RCC 7860 (cell line): ENCODE results near the gene PHOX2B.
"Not testable (repeated sequence)": the region's sequence is repeated elsewhere in the genome, so short reads cannot be mapped to it uniquely, and the experiment has no call there.

Source experiments
- DNase-seq: peaks from one replicate; pipeline ENCODE4 v3.0.0-alpha.2; 2015; ENCODE audit warnings: low spot score
- FAIRE-seq: peaks from 2 replicates; lab custom pipeline; 2012; peaks lifted over from hg19 to GRCh38; lab: Jason Lieb, UNC

Gene PHOX2B

DNA sequence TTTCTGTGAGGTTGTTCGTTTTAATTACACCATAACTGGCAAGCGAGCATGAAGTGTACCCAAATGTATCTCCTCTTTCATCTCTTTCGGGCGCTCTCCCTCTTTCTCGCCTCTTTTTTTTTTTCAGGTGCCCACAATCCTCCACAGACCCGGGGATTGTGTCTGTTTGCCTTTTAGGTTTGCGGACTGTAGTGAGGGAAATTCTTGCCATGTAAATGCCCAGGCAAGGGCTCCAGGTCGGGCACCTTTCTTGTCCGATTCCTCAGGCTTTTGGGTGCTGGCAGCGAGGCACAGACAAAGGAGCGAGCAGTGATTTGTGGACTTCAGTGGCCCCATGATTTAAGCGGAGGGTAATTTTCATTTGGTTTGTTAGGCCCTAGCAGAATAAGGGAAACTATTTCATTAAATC lies 1.1 kb upstream of the PHOX2B start:
- no peak for DNase-seq
- no peak for FAIRE-seq

DNA sequence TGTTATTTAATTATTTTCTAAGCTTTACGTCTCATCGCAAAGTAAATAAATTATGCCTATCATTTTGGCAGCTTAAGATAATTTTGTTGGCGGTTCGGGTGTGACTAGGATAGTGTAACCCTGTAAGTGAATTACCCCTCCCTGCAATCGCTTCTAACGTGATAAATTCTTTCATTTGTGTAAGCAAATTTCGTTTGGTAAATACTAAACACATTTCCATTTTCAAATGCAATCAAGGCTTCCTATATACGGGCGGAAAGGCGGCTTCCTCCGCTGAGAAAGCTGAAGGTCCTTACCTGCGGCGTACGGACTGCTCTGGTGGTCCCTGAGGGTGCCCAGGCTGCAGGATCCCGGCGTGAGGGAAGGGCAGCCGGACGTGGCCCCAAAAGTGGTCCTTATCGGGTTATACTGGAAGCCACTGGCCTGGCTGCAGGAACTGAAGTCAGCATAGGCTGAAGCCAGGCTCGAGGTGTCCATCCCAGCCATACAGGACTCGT lies 403 bp downstream of the PHOX2B start:
- DNase-seq (no peak), FAIRE-seq (no peak)

DNA sequence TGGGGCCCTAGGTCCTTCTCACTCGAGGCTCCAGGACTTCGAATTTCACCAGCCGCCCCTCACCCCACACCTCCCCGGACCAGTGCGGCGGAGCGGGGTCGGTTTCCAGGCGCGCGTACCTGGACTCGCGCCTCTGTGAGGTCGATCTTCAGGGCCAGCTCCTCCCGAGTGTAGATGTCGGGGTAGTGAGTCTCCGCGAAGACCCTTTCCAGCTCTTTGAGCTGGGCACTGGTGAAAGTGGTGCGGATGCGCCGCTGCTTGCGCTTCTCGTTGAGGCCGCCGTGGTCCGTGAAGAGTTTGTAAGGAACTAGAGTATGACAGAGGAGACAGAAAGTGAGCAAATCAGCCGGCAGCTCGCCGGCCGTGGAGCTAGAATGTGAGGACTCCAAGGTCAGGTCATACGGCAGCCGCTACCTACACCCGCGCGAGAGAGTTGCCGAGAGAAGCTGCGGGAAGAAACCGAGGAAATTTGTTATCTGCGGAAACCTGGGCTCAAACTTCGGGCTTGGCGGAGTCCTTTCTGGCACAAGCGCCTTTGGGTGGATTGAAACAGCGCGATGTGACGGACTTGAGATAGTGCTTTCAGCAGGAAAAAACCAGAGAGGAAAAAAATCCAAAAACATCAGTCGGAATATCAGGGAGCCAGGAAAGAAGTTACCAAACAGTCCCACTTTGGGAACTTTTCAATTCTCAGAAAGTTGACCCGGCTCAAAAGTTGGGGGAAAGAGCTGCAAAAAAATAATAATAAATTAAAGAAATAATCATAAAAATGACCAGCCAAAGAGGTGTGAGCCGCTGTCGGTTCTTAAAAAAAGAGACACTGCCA lies 1.1 kb downstream of the PHOX2B start:
- DNase-seq (no peak), FAIRE-seq (no peak)

DNA sequence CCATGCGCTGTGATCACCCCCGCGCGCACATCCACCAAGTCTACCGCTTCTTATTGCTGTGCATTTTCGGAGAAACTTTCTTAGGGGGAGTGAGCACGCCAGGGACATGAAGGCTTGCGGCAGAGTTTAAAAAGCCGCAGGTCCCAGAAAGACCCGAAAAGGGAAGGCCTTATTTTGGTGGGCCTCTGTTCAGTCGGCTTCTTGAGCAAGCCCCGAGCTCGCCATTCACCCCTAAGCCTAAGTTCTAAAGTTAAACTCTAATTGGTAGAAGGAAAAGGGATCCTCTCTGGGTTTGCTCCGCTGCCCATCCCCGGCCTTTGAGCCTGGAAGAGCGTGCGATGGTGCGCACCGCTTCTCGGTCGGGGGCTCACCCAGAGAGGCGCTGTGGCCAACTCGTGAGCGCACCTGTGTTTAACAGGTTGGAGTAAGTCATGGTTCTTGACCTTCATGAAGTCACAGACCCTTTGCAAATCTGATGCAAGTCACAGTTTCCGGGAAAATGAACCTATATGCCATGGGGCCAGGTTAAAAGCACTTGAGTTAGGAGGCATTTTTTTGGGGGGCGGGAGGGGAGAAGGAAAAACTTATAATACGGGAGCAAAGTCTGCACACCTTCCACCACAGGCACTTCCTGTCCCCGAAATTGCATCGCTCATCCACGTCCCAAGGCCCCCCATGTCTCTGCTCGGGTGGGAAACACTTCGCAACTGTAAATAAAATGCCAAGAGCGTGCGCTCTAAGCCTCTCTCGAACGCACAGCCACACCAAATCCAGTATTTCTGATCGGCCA lies 1.9 kb downstream of the PHOX2B start:
- DNase-seq (no peak), FAIRE-seq (no peak)

DNA sequence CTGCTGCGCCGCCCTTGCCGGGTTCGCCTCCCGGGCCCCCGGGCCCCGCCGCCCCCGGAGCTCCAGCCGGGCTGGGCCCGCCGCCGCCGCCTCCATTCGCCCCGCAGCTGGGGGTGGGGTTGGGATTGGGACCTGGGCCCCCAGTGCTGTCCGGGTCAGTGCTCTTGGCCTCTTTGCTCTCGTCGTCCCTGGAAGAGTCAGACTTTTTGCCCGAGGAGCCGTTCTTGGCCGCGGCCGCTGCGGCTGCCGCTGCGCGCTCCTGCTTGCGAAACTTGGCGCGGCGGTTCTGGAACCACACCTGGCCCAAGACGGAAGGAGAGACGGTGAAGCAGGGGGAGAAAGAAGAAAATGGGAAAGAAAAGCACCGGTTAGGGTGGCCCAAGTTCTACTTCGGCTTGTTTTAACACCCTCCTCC lies 2.5 kb downstream of the PHOX2B start:
- FAIRE-seq, result no peak
- DNase-seq, result no peak

DNA sequence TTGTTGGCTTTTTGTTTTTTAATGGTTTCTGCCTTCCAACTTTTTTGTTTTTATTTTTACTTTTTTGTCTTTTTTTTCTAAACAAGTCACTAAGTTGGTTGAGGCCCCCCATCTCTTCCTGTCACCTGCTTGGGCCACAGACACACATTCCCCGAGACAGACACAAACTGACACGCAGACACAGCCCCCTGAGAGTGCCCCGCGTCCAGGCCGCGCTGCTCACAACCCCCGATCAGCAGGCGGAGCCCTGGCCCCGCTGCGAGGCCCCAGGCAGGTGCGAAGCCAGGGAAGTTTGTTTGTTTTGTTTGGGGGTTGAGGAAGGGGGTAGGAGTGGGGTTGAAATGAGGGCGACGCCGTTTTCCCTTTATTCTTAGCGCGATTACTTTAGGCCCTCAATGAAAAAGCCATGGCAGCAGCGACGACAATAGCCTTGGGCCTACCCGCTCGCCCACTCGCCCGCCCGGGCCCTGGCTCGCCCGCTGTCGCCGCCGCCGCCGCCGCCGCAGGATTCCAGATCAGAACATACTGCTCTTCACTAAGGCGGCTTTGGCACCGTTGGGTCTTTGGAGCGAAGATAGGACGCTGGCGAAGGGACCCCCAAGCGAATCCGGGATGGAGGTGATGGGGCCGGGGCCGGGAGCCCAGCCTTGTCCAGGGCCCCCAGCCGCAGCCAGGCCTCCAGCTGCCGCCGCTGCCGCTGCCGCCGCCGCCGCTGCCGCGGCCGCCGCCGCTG lies 3.1 kb downstream of the PHOX2B start:
- DNase-seq, result no peak
- FAIRE-seq, result no peak

DNA sequence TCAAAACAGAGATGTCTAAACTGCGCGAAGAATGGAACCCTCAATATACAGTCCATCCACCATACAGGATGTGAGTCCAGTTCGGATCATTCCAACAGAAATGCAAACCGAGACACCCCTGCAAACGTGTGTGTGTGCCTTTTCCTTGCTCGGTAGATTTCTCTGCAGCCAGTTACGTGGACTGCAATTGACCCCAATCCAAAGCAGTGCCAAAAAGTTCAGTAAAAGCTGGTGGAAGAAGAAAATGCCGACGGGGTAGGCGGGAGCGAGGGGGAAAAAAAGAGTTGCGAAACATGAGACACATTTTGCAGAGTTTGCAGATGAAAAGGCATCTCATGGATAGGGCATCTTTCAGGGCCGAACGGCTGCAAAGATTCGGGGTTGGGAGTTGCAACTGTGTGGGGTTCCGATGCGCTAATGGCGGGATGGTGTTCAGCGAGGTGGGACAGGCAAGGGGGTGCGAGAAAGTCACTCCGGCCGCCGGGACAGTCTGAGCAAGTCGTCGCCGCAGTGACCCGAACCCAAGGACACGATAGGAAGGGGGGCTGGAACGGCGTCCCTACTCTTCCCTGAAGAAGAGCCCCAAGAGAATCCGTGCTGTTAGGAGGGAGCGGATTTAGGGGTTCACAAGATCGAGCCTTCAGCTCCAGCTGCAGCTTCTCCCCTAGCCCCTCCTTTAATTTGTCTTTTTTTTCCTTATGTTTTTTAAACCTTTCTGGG lies 3.8 kb downstream of the PHOX2B start:
- no peak for DNase-seq
- no peak for FAIRE-seq

DNA sequence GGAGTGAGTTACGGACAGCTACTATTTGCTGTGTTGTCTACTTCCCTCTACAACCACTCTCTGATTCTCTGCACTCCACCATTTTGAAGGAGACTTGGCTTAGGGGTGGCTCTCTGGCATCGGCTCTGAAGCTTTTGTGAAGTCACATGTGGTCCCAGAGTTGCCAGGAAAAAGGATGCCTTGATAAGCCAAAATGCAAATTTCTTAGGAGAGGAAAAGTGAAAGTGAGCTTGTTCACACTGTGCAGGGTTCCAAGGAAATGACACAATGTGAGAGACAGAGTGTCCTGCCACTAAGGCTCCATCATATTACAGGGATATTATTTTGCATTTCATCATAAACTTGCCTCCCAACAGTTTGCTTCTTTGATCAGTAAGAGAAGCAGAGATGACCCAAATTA lies 7.2 kb downstream of the PHOX2B start:
- FAIRE-seq, result no peak
- no peak for DNase-seq

DNA sequence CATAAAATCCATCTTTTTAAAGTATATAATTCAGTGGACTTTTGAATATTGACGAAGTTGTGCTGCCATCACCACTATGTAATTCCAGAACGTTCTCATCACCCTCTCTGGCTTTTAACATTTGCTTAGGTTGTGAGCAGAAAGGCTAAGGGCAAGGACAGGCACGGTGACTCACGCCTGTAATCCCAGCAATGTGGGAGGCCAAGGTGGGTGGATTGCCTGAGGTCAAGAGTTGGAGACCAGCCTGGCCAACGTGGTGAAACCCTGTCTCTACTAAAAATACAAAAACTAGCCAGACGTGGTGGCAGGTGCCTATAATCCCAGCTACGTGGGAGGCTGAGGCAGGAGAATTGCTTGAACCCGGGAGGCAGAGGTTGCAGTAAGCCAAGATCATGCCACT lies 11.0 kb downstream of the PHOX2B start:
- not testable (repeated sequence) for FAIRE-seq, DNase-seq

DNA sequence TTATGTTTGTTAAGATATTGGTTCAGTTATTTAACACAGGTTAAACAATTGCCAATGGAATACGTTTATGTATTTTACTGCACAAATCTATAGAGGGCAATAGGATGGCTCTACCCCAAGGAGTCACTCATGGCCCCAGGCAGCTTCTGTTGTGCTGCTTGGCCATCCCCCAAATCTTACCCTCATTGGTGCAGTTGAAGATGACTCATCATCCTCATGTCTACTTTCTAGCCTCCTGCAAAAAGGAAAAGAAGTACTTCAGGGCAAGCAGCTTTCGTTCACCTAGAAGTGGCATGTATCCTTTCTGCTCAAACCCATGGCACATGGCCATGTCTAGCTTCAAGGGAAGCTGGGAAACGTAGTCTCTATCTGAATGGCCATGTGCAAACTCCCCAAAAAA lies 14.2 kb downstream of the PHOX2B start:
- FAIRE-seq, result no peak
- no peak for DNase-seq

DNA sequence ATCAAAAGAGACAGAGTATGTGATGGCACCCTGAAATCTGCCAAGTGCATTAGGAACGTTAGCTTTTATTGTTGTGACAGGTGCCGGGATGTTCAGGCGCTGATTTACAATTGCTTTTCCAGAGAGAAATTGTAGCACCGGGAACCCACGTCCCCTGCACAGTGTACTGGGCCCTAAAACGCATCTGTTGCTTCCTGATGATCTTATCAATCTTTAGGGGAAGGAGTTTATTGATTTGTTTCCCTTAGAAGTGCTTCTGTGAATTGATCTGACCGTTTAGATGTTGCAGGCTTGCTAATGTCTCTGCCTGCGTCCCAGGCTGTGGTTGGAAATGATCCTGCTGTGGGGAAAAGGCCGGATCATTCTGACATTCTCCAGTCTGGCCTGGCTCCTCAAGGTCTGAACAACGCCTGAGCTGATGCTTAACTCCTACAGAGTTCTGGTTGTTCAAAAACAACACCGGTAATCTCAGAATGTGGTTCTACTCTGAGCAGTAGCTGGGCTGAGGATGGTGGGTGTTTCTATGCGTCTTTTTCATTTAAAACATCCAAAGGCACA lies 16.9 kb downstream of the PHOX2B start:
- DNase-seq, result no peak
- FAIRE-seq, result no peak

DNA sequence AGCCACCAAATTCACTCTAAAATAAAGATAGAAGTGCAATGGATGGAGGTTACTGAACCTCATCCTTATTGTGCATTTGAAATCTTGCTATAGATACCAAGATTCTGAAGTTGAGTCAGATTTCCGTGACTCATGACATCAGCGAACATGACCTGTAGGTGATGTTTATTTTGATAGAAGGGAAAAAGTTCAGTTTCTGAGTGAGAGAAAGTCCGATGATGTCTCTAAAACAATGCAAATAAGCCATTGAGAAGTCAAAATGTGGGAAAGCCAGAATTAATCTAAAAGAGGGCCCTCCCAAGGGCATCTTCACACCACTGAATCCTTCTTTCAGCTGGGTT lies 20.0 kb downstream of the PHOX2B start:
- no peak for FAIRE-seq

DNA sequence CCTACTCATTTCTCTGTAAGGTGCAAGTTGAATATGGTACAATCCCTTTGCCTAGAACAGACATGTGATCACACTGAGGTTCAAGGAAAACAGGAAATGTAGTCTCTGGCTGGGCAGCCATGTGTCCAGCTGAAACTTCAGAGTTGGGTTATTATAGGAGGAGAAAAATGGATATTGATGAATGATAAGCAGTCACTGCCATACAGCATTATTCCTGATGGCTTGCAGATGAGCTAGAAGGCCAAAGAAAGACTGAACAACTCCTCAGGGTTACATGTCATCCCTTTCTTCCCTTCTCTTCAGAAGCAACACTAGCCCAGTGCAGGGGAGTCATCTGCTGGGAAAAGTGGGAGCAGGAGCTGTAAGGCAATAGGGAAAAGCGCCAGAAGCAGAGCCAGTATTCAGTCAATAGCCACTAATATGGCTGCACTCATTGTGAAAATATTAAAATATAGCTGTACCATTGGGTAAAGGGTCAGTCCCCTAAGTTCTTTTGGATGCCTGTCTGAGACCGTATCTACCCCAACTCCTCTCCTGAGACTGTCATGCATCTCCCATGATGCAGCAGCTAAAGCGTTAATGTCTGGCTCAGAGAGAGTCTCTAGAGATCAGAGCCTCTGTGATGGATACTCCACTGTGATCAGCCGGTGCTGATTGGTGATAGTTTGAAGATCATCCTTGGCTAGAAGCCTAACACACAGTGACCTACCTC lies 20.5 kb downstream of the PHOX2B start:
- DNase-seq (no peak), FAIRE-seq (no peak)

More for the DNA sequence above, 20.0 kb downstream of the PHOX2B start:
- no peak for DNase-seq

DNA sequence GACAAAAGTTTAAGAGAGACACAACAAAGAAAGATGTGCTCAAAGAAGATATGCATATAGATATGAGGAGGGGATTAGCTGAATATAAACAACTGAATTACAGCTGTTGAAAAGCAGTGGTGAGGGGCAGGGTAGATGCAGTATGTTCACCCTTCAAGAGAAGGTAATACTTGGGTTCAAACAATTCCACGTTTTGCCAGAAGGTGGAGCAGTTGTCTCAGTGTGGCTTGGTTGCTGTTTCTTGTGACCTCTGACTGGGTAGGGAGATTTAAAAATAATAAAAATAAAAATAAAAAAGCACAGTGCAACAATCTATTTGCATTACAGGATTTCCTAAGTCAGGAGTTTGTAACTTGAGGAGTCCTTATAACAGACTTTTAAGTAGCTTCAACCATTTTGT lies 23.3 kb downstream of the PHOX2B start:
- no peak for FAIRE-seq
- DNase-seq, result no peak

DNA sequence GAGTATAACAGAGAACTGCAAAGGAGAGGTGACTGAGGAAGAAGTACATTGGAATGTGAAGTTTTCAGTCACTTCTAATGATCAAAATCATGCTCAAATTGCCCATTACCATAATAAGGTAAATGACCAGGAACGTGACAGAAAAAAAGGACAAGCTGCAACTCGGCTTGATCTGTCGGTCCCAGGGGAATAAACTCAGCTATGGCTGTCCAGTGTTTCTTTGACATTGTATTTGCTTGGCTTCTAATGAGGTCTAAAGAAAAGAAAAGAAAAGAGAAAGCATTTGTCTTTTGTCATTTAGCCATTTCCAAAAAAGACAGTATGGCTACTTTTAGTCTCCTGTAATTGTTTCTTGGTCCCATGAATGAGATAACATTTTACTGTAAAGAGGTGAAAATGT lies 25.2 kb downstream of the PHOX2B start:
- DNase-seq (no peak), FAIRE-seq (no peak)

DNA sequence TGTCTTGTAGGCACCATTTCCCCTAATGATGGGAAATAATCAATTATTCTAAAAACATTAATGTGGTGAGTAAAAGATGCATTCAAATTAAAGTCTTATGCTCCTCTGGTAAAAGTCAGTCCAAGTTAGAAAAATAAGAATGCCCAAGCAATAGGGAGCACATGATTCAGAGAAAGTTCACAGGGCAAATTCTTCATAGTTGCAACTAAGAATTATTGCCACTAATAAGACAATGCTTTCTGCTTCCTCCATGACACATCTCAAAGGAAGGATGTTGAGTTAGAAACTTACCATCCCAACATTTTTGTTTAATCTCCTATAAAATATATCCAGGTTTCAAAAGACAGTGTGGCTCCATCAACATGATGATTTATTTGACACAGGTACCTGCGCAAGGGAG lies 26.3 kb downstream of the PHOX2B start:
- FAIRE-seq (no peak), DNase-seq (no peak)

DNA sequence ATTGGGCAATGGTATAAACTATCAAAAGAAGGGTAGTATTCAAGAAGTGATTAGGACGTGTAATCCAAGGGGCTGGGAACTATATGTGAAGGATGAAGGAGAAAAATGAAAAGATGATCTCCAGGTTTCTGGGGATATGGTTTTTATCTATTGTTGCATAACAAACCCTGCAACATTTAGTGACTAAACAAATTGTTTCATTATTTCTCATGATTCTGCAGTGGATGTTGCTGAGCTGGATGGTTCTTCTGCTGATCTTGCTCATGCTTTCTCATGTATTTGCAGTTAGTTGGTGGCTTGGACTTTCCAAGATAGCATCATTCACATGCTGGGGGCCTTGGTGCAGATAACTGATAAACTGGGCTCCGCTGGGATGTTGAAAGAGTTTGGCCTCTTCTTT lies 29.1 kb downstream of the PHOX2B start:
- DNase-seq (no peak), FAIRE-seq (no peak)

DNA sequence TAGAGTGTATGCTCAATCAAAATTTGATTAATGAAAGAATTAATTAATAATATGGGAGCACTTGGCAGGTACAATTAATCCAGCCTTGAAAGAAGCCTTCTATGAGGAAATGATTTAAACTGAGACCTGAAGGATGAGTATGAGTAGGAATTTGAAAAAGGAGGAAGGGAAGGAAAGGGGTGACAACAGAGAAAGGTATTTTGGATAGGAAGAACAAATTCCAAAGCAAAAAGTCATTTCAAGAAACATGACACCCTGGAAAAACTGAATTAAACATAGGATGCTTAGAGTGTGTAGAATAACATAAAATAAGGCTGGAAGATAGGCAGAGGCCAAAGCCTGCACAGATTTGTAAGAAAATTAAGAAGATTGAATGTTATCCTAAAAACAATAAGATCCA lies 29.6 kb downstream of the PHOX2B start:
- no peak for DNase-seq

DNA sequence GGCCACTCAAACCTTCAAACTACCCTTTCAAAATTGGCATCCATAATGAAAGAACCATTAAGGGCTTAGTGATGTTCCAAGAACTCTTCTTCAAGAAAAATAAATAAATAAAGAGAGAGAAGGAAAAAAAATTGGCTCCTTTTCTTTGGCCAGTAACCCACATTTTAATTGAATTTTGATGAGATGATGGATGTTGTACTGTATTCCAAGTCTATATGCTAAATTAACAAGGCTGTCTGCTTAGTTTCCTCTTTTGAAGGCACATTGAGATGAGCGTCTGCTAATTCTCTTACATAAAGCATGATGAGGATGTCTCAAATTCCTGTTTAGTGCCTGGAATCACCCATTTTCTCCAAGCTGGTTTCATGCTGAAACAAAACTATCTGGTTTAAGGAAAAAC lies 33.4 kb downstream of the PHOX2B start:
- no peak for FAIRE-seq
- no peak for DNase-seq

More for the DNA sequence above, 29.6 kb downstream of the PHOX2B start:
- FAIRE-seq, result no peak
